Lung (tissue), 12 donors: ENCODE data around the gene LANCL3. TPM values are rescaled to one million over a fixed set of nuclear protein-coding genes. Genes with fewer than 3 reads are reported as not detected.
"Not testable (repeated sequence)": the region's sequence is repeated elsewhere in the genome, so short reads cannot be mapped to it uniquely, and the experiment has no call there.

Source experiments
- ATAC-seq: fragments of 200-7000 bp; cut with Tn5 transposase; one replicate; pipeline ENCODE4 v1.9.1; 2020; ENCODE audit warnings: moderate number of reproducible peaks; ENCODE audit not compliant: insufficient read depth, low FRiP score
- DNase-seq, 3 donors: peaks; one replicate each; pipeline ENCODE4 v3.0.0-alpha.2; 2013 to 2017
- H3K27ac ChIP-seq, 2 donors: one replicate each; pipeline ENCODE4 v1.5.1; 2013; ENCODE audit warnings: mild to moderate bottlenecking in 2 of 2, moderate library complexity in 2 of 2, control low read depth in 1 of 2, inconsistent platforms in 1 of 2, low read depth in 1 of 2, low read length in 1 of 2
- H3K27me3 ChIP-seq, 3 donors: one replicate each; pipeline ENCODE4 v1.5.1; 2013; ENCODE audit warnings: low read length in 2 of 3; ENCODE audit not compliant: control insufficient read depth in 3 of 3, insufficient read depth in 3 of 3
- H3K36me3 ChIP-seq, 4 donors: one replicate each; pipeline ENCODE4 v1.5.1; 2013; ENCODE audit warnings: low read length in 4 of 4, mild to moderate bottlenecking in 1 of 4, moderate library complexity in 1 of 4; ENCODE audit not compliant: control insufficient read depth in 4 of 4, insufficient read depth in 4 of 4
- H3K4me1 ChIP-seq, 5 donors: one replicate each; pipeline ENCODE4 v1.5.1; 2013; ENCODE audit warnings: low read length in 5 of 5, mild to moderate bottlenecking in 2 of 5, moderate library complexity in 1 of 5; ENCODE audit not compliant: control insufficient read depth in 5 of 5, insufficient read depth in 5 of 5
- H3K4me3 ChIP-seq: one replicate; pipeline ENCODE4 v1.5.1; 2013; ENCODE audit warnings: mild to moderate bottlenecking, control low read depth, moderate library complexity
- H3K9ac ChIP-seq, 2 donors: one replicate each; pipeline ENCODE4 v1.5.1; 2013; ENCODE audit warnings: low read length in 2 of 2, control low read depth in 1 of 2; ENCODE audit not compliant: insufficient read depth in 1 of 2
- H3K9me3 ChIP-seq, 4 donors: one replicate each; pipeline ENCODE4 v1.5.1; 2013; ENCODE audit warnings: low read length in 3 of 4, mild to moderate bottlenecking in 1 of 4, moderate library complexity in 1 of 4; ENCODE audit not compliant: control insufficient read depth in 4 of 4, insufficient read depth in 3 of 4
- WGBS, 2 donors: extraction: QIAGEN DNeasy Blood & Tissue Kit; methylation state at CpG; one replicate each; pipeline ENCODE4 v1.1.7; 2013; 5-methylcytosine and 5-hydroxymethylcytosine counted together
- polyA plus RNA-seq, 2 donors: library from polyadenylated mRNA; stranded (reverse); fragments of 200-250 nt; gene quantifications; one replicate each; pipeline ENCODE4 v1.2.1, GENCODE V29; 2013
- total RNA-seq, 2 donors: library from RNA; depleted of rRNA in 1 of 2; stranded (reverse); fragments of >200 nt in 1 of 2; gene quantifications; one replicate each; pipeline ENCODE4 v1.2.1, GENCODE V29; 2014 to 2021
- TF ChIP-seq, protein P1 (sequence below): IDR thresholded peaks from 2 replicates; pipeline ENCODE4 v1.5.1; 2012; ENCODE audit warnings: mild to moderate bottlenecking; ENCODE audit errors: control extremely low read depth, extremely low read depth
- donor health status: control.
- donor health status: control.
- donor health status: Bipolar disorder and iron deficiency.
- donor health status: healthy.
- donor health status: DM: yes; HTN: yes; CAD: no.

Gene LANCL3
- total and polyA plus RNA-seq, 4 donors, result 0.43 to 10.7 (median 1.4) TPM

DNA sequence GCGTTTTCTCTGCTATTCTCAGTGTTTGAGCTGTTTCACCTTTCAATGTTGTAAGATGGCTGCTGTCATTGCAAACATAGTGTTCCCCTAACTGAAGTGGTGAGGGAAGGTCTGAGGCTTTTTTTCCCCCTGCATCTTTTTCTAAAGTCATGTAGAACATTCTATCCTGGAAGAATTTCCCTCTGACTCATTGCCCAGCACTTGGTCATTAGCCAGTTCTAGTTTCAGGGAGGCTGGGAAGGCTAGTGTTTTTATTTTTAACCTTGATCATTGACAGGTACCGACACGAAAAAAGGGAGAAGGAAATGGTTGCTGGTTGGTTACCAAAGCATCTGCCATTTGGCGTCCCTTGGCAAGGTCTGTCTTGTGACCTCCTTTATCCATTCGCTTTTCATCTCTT is 6.6 kb downstream of the LANCL3 start:
- WGBS, 2 donors, result 58 to 75% methylated on average over 5 of the region's 5 CpGs
- Histone ChIP-seq H3K27me3 (peaks cover 0 to 6% (median 2%) of the 10 kb centered on the region in 3 donors), H3K9me3 (no peaks in the 10 kb centered on the region), H3K4me1 (no peaks in the 10 kb centered on the region), H3K27ac (no peak overlapping the region), H3K4me3 (no peak overlapping the region), H3K36me3 (no peaks in the 10 kb centered on the region), H3K9ac (no peak overlapping the region)
- ATAC-seq, result peak; percentile 34
- TF ChIP-seq, protein P1, sequence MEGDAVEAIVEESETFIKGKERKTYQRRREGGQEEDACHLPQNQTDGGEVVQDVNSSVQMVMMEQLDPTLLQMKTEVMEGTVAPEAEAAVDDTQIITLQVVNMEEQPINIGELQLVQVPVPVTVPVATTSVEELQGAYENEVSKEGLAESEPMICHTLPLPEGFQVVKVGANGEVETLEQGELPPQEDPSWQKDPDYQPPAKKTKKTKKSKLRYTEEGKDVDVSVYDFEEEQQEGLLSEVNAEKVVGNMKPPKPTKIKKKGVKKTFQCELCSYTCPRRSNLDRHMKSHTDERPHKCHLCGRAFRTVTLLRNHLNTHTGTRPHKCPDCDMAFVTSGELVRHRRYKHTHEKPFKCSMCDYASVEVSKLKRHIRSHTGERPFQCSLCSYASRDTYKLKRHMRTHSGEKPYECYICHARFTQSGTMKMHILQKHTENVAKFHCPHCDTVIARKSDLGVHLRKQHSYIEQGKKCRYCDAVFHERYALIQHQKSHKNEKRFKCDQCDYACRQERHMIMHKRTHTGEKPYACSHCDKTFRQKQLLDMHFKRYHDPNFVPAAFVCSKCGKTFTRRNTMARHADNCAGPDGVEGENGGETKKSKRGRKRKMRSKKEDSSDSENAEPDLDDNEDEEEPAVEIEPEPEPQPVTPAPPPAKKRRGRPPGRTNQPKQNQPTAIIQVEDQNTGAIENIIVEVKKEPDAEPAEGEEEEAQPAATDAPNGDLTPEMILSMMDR, result no peak
- no peak for DNase-seq

DNA sequence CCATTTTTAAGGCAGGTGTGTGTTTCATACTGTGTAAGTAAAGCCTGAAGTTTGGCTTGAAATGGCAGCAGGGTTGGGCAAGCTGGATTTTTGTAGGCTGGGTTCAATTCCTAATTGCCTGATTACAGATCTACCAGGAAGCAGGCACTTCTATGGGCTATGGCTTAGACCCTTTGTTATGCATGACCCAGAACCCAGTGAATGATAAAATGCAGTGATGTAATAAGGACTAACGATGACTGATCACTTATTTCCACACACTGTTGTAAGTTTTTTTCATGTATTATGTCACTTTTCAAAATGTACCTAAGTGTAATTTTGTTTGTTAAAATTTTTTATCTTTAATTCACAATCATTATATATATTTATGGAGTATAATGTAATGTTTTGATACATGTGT is 8.6 kb downstream of the LANCL3 start:
- Histone ChIP-seq H3K4me1 (no peaks in the 10 kb centered on the region), H3K27me3 (peaks cover 0 to 4% (median 0%) of the 10 kb centered on the region in 3 donors), H3K9ac (no peak overlapping the region), H3K9me3 (no peaks in the 10 kb centered on the region), H3K27ac (no peak overlapping the region), H3K4me3 (no peak overlapping the region), H3K36me3 (no peaks in the 10 kb centered on the region)
- no peak for ATAC-seq
- no peak for DNase-seq
- TF ChIP-seq, protein P1, result no peak
- WGBS, 2 donors, result 38 to 51% methylated on average over 1 of the region's 1 CpG

DNA sequence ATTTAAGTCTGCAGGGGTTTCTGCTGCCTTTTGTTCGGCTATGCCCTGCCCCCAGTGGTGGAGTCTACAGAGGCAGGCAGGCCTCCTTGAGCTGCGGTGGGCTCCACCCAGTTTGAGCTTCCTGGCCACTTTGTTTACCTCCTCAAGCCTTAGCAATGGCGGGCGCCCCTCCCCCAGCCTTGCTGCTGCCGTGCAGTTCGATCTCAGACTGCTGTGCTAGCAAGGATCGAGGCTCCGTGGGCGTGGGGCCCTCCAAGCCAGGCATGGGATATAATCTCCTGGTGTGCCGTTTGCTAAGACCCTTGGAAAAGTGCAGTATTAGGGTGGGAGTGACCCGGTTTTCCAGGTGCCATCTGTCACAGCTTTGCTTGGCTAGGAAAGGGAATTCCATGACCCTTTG is 15.9 kb downstream of the LANCL3 start:
- DNase-seq, H3K27me3 ChIP-seq, H3K4me1 ChIP-seq, H3K27ac ChIP-seq, H3K9ac ChIP-seq, H3K36me3 ChIP-seq, H3K9me3 ChIP-seq, ATAC-seq, H3K4me3 ChIP-seq: not testable (repeated sequence)
- 88 to 93% methylated on average over 10 to 11 of the region's 11 CpGs for WGBS, 2 donors

DNA sequence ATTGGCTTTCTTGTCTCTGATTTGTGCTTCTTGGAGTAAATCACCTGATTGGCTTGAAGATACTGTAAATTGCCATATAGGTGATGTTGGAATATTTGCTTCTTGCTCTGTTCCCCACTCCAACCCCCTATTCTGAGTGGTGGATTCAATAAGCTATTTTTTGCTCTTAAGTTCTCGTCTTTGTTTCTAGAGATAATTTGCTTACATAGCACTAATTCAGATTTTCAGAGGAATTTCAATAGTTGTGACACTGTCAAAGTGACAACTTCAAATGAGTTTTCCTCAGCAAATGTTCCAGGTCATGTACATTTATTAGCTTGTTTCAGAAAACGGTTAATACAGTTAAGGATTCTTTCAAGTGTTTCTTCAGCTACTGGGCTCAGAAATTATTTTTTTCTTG is 18.6 kb downstream of the LANCL3 start:
- no peak for ATAC-seq
- Histone ChIP-seq H3K36me3 (no peaks in the 10 kb centered on the region), H3K27ac (no peak overlapping the region), H3K9me3 (peaks cover 0 to 5% (median 0%) of the 10 kb centered on the region in 4 donors), H3K27me3 (peaks cover 0 to 4% (median 1%) of the 10 kb centered on the region in 3 donors), H3K4me1 (no peaks in the 10 kb centered on the region), H3K4me3 (no peak overlapping the region), H3K9ac (no peak overlapping the region)
- DNase-seq, result no peak
- WGBS, 2 donors, result 64 to 82% methylated on average over 2 of the region's 2 CpGs
- TF ChIP-seq, protein P1, result no peak
